Ovary (tissue), 9 donors: ENCODE results near the gene NUP37. TPM values are rescaled to one million over a fixed set of nuclear protein-coding genes. Genes with fewer than 3 reads are reported as not detected.

Source experiments
- DNase-seq, 5 donors: peaks; one replicate each; pipeline ENCODE4 v3.0.0-alpha.2; 2019 to 2020
- H3K27ac ChIP-seq, 2 donors: fragments of 200-600 bp; one replicate each; pipeline versions ENCODE4 v1.5.1 to v1.8.0; 2019 to 2022
- H3K27me3 ChIP-seq: fragments of 200-600 bp; one replicate; pipeline ENCODE4 v1.8.0; 2022
- H3K36me3 ChIP-seq: fragments of 200-600 bp; sonication (generic); one replicate; pipeline ENCODE4 v1.5.1; 2019
- H3K4me1 ChIP-seq: one replicate; pipeline ENCODE4 v1.8.1; 2013; ENCODE audit warnings: mild to moderate bottlenecking, moderate library complexity; ENCODE audit not compliant: insufficient read depth
- H3K4me3 ChIP-seq: fragments of 200-600 bp; sonication (generic); one replicate; pipeline ENCODE4 v1.5.1; 2017
- H3K9me3 ChIP-seq, 2 donors: fragments of 200-600 bp in 1 of 2; sonication (generic) in 1 of 2; one replicate each; pipeline versions ENCODE4 v1.5.1 to v1.8.1; 2013 to 2019; ENCODE audit warnings: mild to moderate bottlenecking in 1 of 2, moderate library complexity in 1 of 2
- CTCF ChIP-seq, 3 donors: fragments of 450-650 bp in 2 of 3; fragments of 200-600 bp in 1 of 3; IDR thresholded peaks; one replicate each; pipeline versions ENCODE4 v1.5.1 to v1.8.0; 2016 to 2022; ENCODE audit warnings: antibody characterized with exemption in 3 of 3, mild to moderate bottlenecking in 1 of 3
- EP300 ChIP-seq: sonication (generic); formaldehyde crosslinking; IDR thresholded peaks from one replicate; pipeline ENCODE4 v1.6.1; 2017; ENCODE audit warnings: antibody characterized with exemption
- POLR2A ChIP-seq: fragments of 450-650 bp; IDR thresholded peaks from one replicate; pipeline ENCODE4 v1.6.1; 2017; ENCODE audit warnings: antibody characterized with exemption, mild to moderate bottlenecking, moderate library complexity
- WGBS, 3 donors: extraction: QIAGEN DNeasy Blood & Tissue Kit in 1 of 3; methylation state at CpG; one replicate each; pipeline versions ENCODE4 v1.1.5 to v1.1.7; 2013 to 2017; 5-methylcytosine and 5-hydroxymethylcytosine counted together
- intact Hi-C, 4 donors: fragments of 100-400 bp; cut with DNase I; formaldehyde crosslinking; loops; one replicate each; pipeline versions ENCODE4 v1.11.0 to v1.15.1; 2022 to 2023
- polyA plus RNA-seq, 2 donors: library from polyadenylated mRNA; stranded (reverse); fragments of 200-250 nt in 1 of 2; fragments of 350-450 nt in 1 of 2; fragmentation: Illumina TruSeq in 1 of 2; extraction: RNeasy Lipid Tissue Mini Kit (QIAGEN cat#74804) in 1 of 2; gene quantifications; one replicate each; pipeline ENCODE4 v1.2.3, GENCODE V29; 2013 to 2014
- total RNA-seq, 7 donors: library from RNA; depleted of rRNA in 2 of 7; stranded (reverse); fragments of >200 nt in 2 of 7; fragmentation: NEBNext Ultra II Directional in 3 of 7; extraction: Animal tissue kit (Norgen Biotek cat#: 25700) in 3 of 7; gene quantifications; one replicate each; pipeline versions ENCODE4 v1.1.0 to v1.2.4, GENCODE V29; 2016 to 2023
- donor health status: DM: no; HTN: no; CAD: no; lungs with moderate emphysema.
- donor health status: DM: no; HTN: no; CAD: no.
- donor health status: Bipolar disorder and iron deficiency.
- donor health status: DM: yes; HTN: yes; CAD: no.
- donor health status: DM: no; HTN: no; CAD: no.
- donor health status: DM: yes; HTN: yes; CAD: no.

The NUP37 gene
- total and polyA plus RNA-seq, 9 donors = 12.5 to 22.5 (median 16.2) TPM

DNA sequence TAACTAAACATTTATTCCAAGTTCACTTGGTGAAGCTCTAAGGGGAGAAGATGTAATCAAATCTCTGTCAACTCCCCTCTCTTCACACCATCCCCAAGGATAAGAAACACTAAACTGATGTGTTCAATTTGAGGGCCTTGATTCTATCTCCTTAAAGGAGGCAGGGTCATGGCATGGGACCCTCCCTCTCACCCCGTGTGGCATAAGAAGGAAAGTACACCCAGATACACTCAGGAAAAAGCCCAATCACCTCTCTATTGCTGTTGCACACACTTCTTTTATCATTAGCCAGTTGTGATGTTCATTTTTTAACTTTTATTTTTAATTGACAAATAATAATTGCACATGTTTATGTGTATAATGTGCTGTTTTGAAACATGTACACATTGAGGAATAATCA lies 93.2 kb downstream of the NUP37 start:
- no peak for DNase-seq
- H3K9me3 ChIP-seq = no peaks in the 10 kb centered on the region
- peaks cover 6% of the 10 kb centered on the region for H3K4me1 ChIP-seq
- H3K27ac ChIP-seq = no peak overlapping the region
- H3K27me3 ChIP-seq = no peaks in the 10 kb centered on the region
- H3K36me3 ChIP-seq = no peaks in the 10 kb centered on the region
- TF ChIP-seq EP300 (no peak), CTCF (IDR thresholded peaks at IDR 0.05) (no peak), POLR2A (no peak)
- WGBS, 3 donors = 59 to 67% (median 66%) methylated on average over 1 of the region's 1 CpG
- no peak overlapping the region for H3K4me3 ChIP-seq
- intact Hi-C loops = no loop called here

GRCh38 chr12:102024765-102025164 lies 95.1 kb downstream of the NUP37 start:
- H3K4me1 ChIP-seq = peaks cover 6% of the 10 kb centered on the region
- H3K4me3 ChIP-seq = no peak overlapping the region
- no peaks in the 10 kb centered on the region for H3K36me3 ChIP-seq
- WGBS, 3 donors = 28 to 39% (median 37%) methylated on average over 2 of the region's 2 CpGs
- H3K27ac ChIP-seq = no peak overlapping the region
- intact Hi-C loops = no loop called here
- H3K9me3 ChIP-seq = no peaks in the 10 kb centered on the region
- no peaks in the 10 kb centered on the region for H3K27me3 ChIP-seq
- no peak for DNase-seq
- no peak for TF ChIP-seq EP300

GRCh38 chr12:102023343-102023930 lies 96.5 kb downstream of the NUP37 start:
- no peak for DNase-seq
- H3K27ac ChIP-seq = no peak overlapping the region
- WGBS, 3 donors = 22 to 33% (median 25%) methylated on average over 3 of the region's 3 CpGs
- H3K36me3 ChIP-seq = no peaks in the 10 kb centered on the region
- H3K9me3 ChIP-seq = no peaks in the 10 kb centered on the region
- intact Hi-C loops = no loop called here
- H3K4me3 ChIP-seq = no peak overlapping the region
- H3K27me3 ChIP-seq = no peaks in the 10 kb centered on the region
- H3K4me1 ChIP-seq = peaks cover 6% of the 10 kb centered on the region
- TF ChIP-seq CTCF (IDR thresholded peaks at IDR 0.05) (no peak), POLR2A (no peak), EP300 (no peak)

Other genes starting within 250 kb of the NUP37 start
- gene DRAM1, start 242.5 kb downstream of the NUP37 start, total RNA-seq = 10 to 100 TPM in 6 of 7 donors, 1 to 10 TPM in 1; 9.3 to 21.7 (median 15.8) TPM
- gene DRAM1, start 242.5 kb downstream of the NUP37 start, polyA plus RNA-seq = 10 to 100 TPM in 1 of 2 donors, 1 to 10 TPM in 1; 9.1 to 19.0 TPM
- 10 to 100 TPM; 24.8 to 50.0 (median 35.5) TPM for gene WASHC3, start 58.1 kb downstream of the NUP37 start, total RNA-seq
- gene WASHC3, start 58.1 kb downstream of the NUP37 start, polyA plus RNA-seq = 10 to 100 TPM; 35.6 to 72.8 TPM
- gene PARPBP, start 69 bp upstream of the NUP37 start, total RNA-seq = 1 to 10 TPM in 5 of 7 donors, under 1 TPM in 2; 0.45 to 2.5 (median 1.3) TPM
- gene PARPBP, start 69 bp upstream of the NUP37 start, polyA plus RNA-seq = 1 to 10 TPM; 1.1 to 1.6 TPM
- gene PMCH, start 77.7 kb upstream of the NUP37 start, total RNA-seq = not detected
- not detected for gene PMCH, start 77.7 kb upstream of the NUP37 start, polyA plus RNA-seq